Measurements from ENCODE around the gene SMYD3.
"Not testable (repeated sequence)": the region's sequence is repeated elsewhere in the genome, so short reads cannot be mapped to it uniquely, and the experiment has no call there.

Gene SMYD3

GRCh38 chr1:246350745-246351144 lies 156.3 kb downstream of the SMYD3 start:
- no peaks in the 10 kb centered on the region for H3K4me1 ChIP-seq (ENCODE audit: control insufficient read depth in 5 of 5, insufficient read depth in 5 of 5, low read length in 5 of 5)

GRCh38 chr1:246343937-246344336 lies 163.1 kb downstream of the SMYD3 start:
- H3K4me3 ChIP-seq (ENCODE audit: low read depth in 1 of 5, low read length in 5 of 5) = no peak overlapping the region

More at GRCh38 chr1:246350745-246351144, 156.3 kb downstream of the SMYD3 start:
- Histone ChIP-seq H3K4me3 (ENCODE audit: low read depth in 1 of 5, low read length in 5 of 5) (no peak overlapping the region), H3K27me3 (ENCODE audit: control insufficient read depth in 5 of 5, insufficient read depth in 4 of 5, low read length in 5 of 5) (no peaks in the 10 kb centered on the region), H3K9ac (ENCODE audit: low read length in 5 of 5) (no peak overlapping the region), H3K9me3 (ENCODE audit: control insufficient read depth in 5 of 5, low read length in 5 of 5) (peaks cover 0 to under 1% (median 0%) of the 10 kb centered on the region in 5 donors), H3K27ac (ENCODE audit: low read depth, low read length) (no peak overlapping the region), H3K36me3 (ENCODE audit: control insufficient read depth in 5 of 5, insufficient read depth in 5 of 5, low read length in 5 of 5) (no peaks in the 10 kb centered on the region)

GRCh38 chr1:246343251-246343650 lies 163.8 kb downstream of the SMYD3 start:
- Histone ChIP-seq H3K36me3 (ENCODE audit: control insufficient read depth in 5 of 5, insufficient read depth in 5 of 5, low read length in 5 of 5) (no peaks in the 10 kb centered on the region), H3K9ac (ENCODE audit: low read length in 5 of 5) (no peak overlapping the region), H3K4me1 (ENCODE audit: control insufficient read depth in 5 of 5, insufficient read depth in 5 of 5, low read length in 5 of 5) (no peaks in the 10 kb centered on the region), H3K27ac (ENCODE audit: low read depth, low read length) (no peak overlapping the region), H3K4me3 (ENCODE audit: low read depth in 1 of 5, low read length in 5 of 5) (no peak overlapping the region), H3K9me3 (ENCODE audit: control insufficient read depth in 5 of 5, low read length in 5 of 5) (peaks cover 0 to 6% (median 3%) of the 10 kb centered on the region in 5 donors), H3K27me3 (ENCODE audit: control insufficient read depth in 5 of 5, insufficient read depth in 4 of 5, low read length in 5 of 5) (no peaks in the 10 kb centered on the region)

More at GRCh38 chr1:246343937-246344336, 163.1 kb downstream of the SMYD3 start:
- no peaks in the 10 kb centered on the region for H3K4me1 ChIP-seq (ENCODE audit: control insufficient read depth in 5 of 5, insufficient read depth in 5 of 5, low read length in 5 of 5)
- H3K27ac ChIP-seq (ENCODE audit: low read depth, low read length) = no peak overlapping the region
- H3K27me3 ChIP-seq (ENCODE audit: control insufficient read depth in 5 of 5, insufficient read depth in 4 of 5, low read length in 5 of 5) = no peaks in the 10 kb centered on the region
- H3K9ac ChIP-seq (ENCODE audit: low read length in 5 of 5) = no peak overlapping the region
- H3K9me3 ChIP-seq (ENCODE audit: control insufficient read depth in 5 of 5, low read length in 5 of 5) = peaks cover 0 to 6% (median 3%) of the 10 kb centered on the region in 5 donors
- no peaks in the 10 kb centered on the region for H3K36me3 ChIP-seq (ENCODE audit: control insufficient read depth in 5 of 5, insufficient read depth in 5 of 5, low read length in 5 of 5)

GRCh38 chr1:246338546-246338945 lies 168.5 kb downstream of the SMYD3 start:
- no peaks in the 10 kb centered on the region for H3K9me3 ChIP-seq (ENCODE audit: control insufficient read depth in 5 of 5, low read length in 5 of 5)
- H3K36me3 ChIP-seq (ENCODE audit: control insufficient read depth in 5 of 5, insufficient read depth in 5 of 5, low read length in 5 of 5) = no peaks in the 10 kb centered on the region
- no peaks in the 10 kb centered on the region for H3K27me3 ChIP-seq (ENCODE audit: control insufficient read depth in 5 of 5, insufficient read depth in 4 of 5, low read length in 5 of 5)
- H3K9ac ChIP-seq (ENCODE audit: low read length in 5 of 5) = no peak overlapping the region
- no peaks in the 10 kb centered on the region for H3K4me1 ChIP-seq (ENCODE audit: control insufficient read depth in 5 of 5, insufficient read depth in 5 of 5, low read length in 5 of 5)
- no peak overlapping the region for H3K27ac ChIP-seq (ENCODE audit: low read depth, low read length)
- H3K4me3 ChIP-seq (ENCODE audit: low read depth in 1 of 5, low read length in 5 of 5) = no peak overlapping the region

GRCh38 chr1:246338098-246338497 lies 169.0 kb downstream of the SMYD3 start:
- Histone ChIP-seq H3K27me3 (ENCODE audit: control insufficient read depth in 5 of 5, insufficient read depth in 4 of 5, low read length in 5 of 5) (no peaks in the 10 kb centered on the region), H3K9me3 (ENCODE audit: control insufficient read depth in 5 of 5, low read length in 5 of 5) (no peaks in the 10 kb centered on the region), H3K4me3 (ENCODE audit: low read depth in 1 of 5, low read length in 5 of 5) (no peak overlapping the region), H3K27ac (ENCODE audit: low read depth, low read length) (no peak overlapping the region), H3K36me3 (ENCODE audit: control insufficient read depth in 5 of 5, insufficient read depth in 5 of 5, low read length in 5 of 5) (no peaks in the 10 kb centered on the region), H3K9ac (ENCODE audit: low read length in 5 of 5) (no peak overlapping the region), H3K4me1 (ENCODE audit: control insufficient read depth in 5 of 5, insufficient read depth in 5 of 5, low read length in 5 of 5) (no peaks in the 10 kb centered on the region)

GRCh38 chr1:246335151-246335550 lies 171.9 kb downstream of the SMYD3 start:
- H3K4me3 ChIP-seq (ENCODE audit: low read depth in 1 of 5, low read length in 5 of 5) = no peak overlapping the region
- H3K4me1 ChIP-seq (ENCODE audit: control insufficient read depth in 5 of 5, insufficient read depth in 5 of 5, low read length in 5 of 5) = no peaks in the 10 kb centered on the region
- no peaks in the 10 kb centered on the region for H3K9me3 ChIP-seq (ENCODE audit: control insufficient read depth in 5 of 5, low read length in 5 of 5)
- H3K36me3 ChIP-seq (ENCODE audit: control insufficient read depth in 5 of 5, insufficient read depth in 5 of 5, low read length in 5 of 5) = peaks cover 0 to 2% (median 0%) of the 10 kb centered on the region in 5 donors
- H3K27me3 ChIP-seq (ENCODE audit: control insufficient read depth in 5 of 5, insufficient read depth in 4 of 5, low read length in 5 of 5) = no peaks in the 10 kb centered on the region
- no peak overlapping the region for H3K27ac ChIP-seq (ENCODE audit: low read depth, low read length)
- no peak overlapping the region for H3K9ac ChIP-seq (ENCODE audit: low read length in 5 of 5)

- no peak overlapping the region for H3K4me3 ChIP-seq (ENCODE audit: low read depth in 1 of 5, low read length in 5 of 5)
- no peak overlapping the region for H3K27ac ChIP-seq (ENCODE audit: low read depth, low read length)
- H3K27me3 ChIP-seq (ENCODE audit: control insufficient read depth in 5 of 5, insufficient read depth in 4 of 5, low read length in 5 of 5) = no peaks in the 10 kb centered on the region
- H3K9ac ChIP-seq (ENCODE audit: low read length in 5 of 5) = no peak overlapping the region
- H3K36me3 ChIP-seq (ENCODE audit: control insufficient read depth in 5 of 5, insufficient read depth in 5 of 5, low read length in 5 of 5) = peaks cover 0 to 6% (median 0%) of the 10 kb centered on the region in 5 donors
- H3K4me1 ChIP-seq (ENCODE audit: control insufficient read depth in 5 of 5, insufficient read depth in 5 of 5, low read length in 5 of 5) = no peaks in the 10 kb centered on the region
- no peaks in the 10 kb centered on the region for H3K9me3 ChIP-seq (ENCODE audit: control insufficient read depth in 5 of 5, low read length in 5 of 5)
Observed at GRCh38 chr1:246333855-246334254, 173.2 kb downstream of the SMYD3 start.

GRCh38 chr1:246332078-246332477 lies 175.0 kb downstream of the SMYD3 start:
- Histone ChIP-seq H3K9ac (ENCODE audit: low read length in 5 of 5) (no peak overlapping the region), H3K9me3 (ENCODE audit: control insufficient read depth in 5 of 5, low read length in 5 of 5) (no peaks in the 10 kb centered on the region), H3K4me3 (ENCODE audit: low read depth in 1 of 5, low read length in 5 of 5) (no peak overlapping the region), H3K4me1 (ENCODE audit: control insufficient read depth in 5 of 5, insufficient read depth in 5 of 5, low read length in 5 of 5) (no peaks in the 10 kb centered on the region), H3K27me3 (ENCODE audit: control insufficient read depth in 5 of 5, insufficient read depth in 4 of 5, low read length in 5 of 5) (no peaks in the 10 kb centered on the region), H3K27ac (ENCODE audit: low read depth, low read length) (no peak overlapping the region), H3K36me3 (ENCODE audit: control insufficient read depth in 5 of 5, insufficient read depth in 5 of 5, low read length in 5 of 5) (peaks cover 0 to 6% (median 0%) of the 10 kb centered on the region in 5 donors)

- no peak overlapping the region for H3K9ac ChIP-seq (ENCODE audit: low read length in 5 of 5)
- H3K27me3 ChIP-seq (ENCODE audit: control insufficient read depth in 5 of 5, insufficient read depth in 4 of 5, low read length in 5 of 5) = no peaks in the 10 kb centered on the region
- no peaks in the 10 kb centered on the region for H3K9me3 ChIP-seq (ENCODE audit: control insufficient read depth in 5 of 5, low read length in 5 of 5)
- H3K36me3 ChIP-seq (ENCODE audit: control insufficient read depth in 5 of 5, insufficient read depth in 5 of 5, low read length in 5 of 5) = peaks cover 0 to 11% (median 0%) of the 10 kb centered on the region in 5 donors
- H3K4me1 ChIP-seq (ENCODE audit: control insufficient read depth in 5 of 5, insufficient read depth in 5 of 5, low read length in 5 of 5) = no peaks in the 10 kb centered on the region
- no peak overlapping the region for H3K27ac ChIP-seq (ENCODE audit: low read depth, low read length)
- no peak overlapping the region for H3K4me3 ChIP-seq (ENCODE audit: low read depth in 1 of 5, low read length in 5 of 5)
Observed at GRCh38 chr1:246329900-246330299, 177.2 kb downstream of the SMYD3 start.

- not testable (repeated sequence) for H3K4me1 ChIP-seq (ENCODE audit: control insufficient read depth in 5 of 5, insufficient read depth in 5 of 5, low read length in 5 of 5); H3K9ac ChIP-seq (ENCODE audit: low read length in 5 of 5); H3K9me3 ChIP-seq (ENCODE audit: control insufficient read depth in 5 of 5, low read length in 5 of 5); H3K27me3 ChIP-seq (ENCODE audit: control insufficient read depth in 5 of 5, insufficient read depth in 4 of 5, low read length in 5 of 5); H3K4me3 ChIP-seq (ENCODE audit: low read depth in 1 of 5, low read length in 5 of 5); H3K27ac ChIP-seq (ENCODE audit: low read depth, low read length)
- peaks cover 0 to 11% (median 0%) of the 10 kb centered on the region in 5 donors for H3K36me3 ChIP-seq (ENCODE audit: control insufficient read depth in 5 of 5, insufficient read depth in 5 of 5, low read length in 5 of 5)
Observed at GRCh38 chr1:246329292-246329691, 177.8 kb downstream of the SMYD3 start.

GRCh38 chr1:246324711-246325110 lies 182.4 kb downstream of the SMYD3 start:
- no peak overlapping the region for H3K4me3 ChIP-seq (ENCODE audit: low read depth in 1 of 5, low read length in 5 of 5)
- H3K36me3 ChIP-seq (ENCODE audit: control insufficient read depth in 5 of 5, insufficient read depth in 5 of 5, low read length in 5 of 5) = peaks cover 0 to 6% (median 0%) of the 10 kb centered on the region in 5 donors
- H3K27me3 ChIP-seq (ENCODE audit: control insufficient read depth in 5 of 5, insufficient read depth in 4 of 5, low read length in 5 of 5) = no peaks in the 10 kb centered on the region
- no peak overlapping the region for H3K27ac ChIP-seq (ENCODE audit: low read depth, low read length)
- H3K9me3 ChIP-seq (ENCODE audit: control insufficient read depth in 5 of 5, low read length in 5 of 5) = no peaks in the 10 kb centered on the region
- H3K9ac ChIP-seq (ENCODE audit: low read length in 5 of 5) = no peak overlapping the region
- H3K4me1 ChIP-seq (ENCODE audit: control insufficient read depth in 5 of 5, insufficient read depth in 5 of 5, low read length in 5 of 5) = peaks cover 0 to 9% (median 0%) of the 10 kb centered on the region in 5 donors
